Mesodermal cell (in vitro differentiated cells): ENCODE data around the gene AGAP1.
A peak's percentile ranks its signal among the peaks of the same experiment; 100 is the strongest.

Source experiments
- H3K27ac ChIP-seq: 2 replicates; pipeline ENCODE4 v1.7.0; 2013; ENCODE audit warnings: mild to moderate bottlenecking, low read depth, low read length, moderate library complexity; ENCODE audit not compliant: severe bottlenecking
- H3K36me3 ChIP-seq: 2 replicates; pipeline ENCODE4 v1.7.1; 2013; ENCODE audit warnings: mild to moderate bottlenecking, low read length, moderate library complexity; ENCODE audit not compliant: control insufficient read depth, insufficient read depth
- H3K4me1 ChIP-seq: one replicate; pipeline ENCODE4 v1.7.1; 2013; ENCODE audit warnings: mild to moderate bottlenecking, low read length; ENCODE audit not compliant: insufficient read depth, control insufficient read depth, poor library complexity, severe bottlenecking
- H3K4me3 ChIP-seq: 2 replicates; pipeline ENCODE4 v1.7.0; 2013; ENCODE audit warnings: low read length, control low read depth, mild to moderate bottlenecking; ENCODE audit not compliant: insufficient read depth, poor library complexity, severe bottlenecking; ENCODE audit errors: extremely low read depth
- H3K9me3 ChIP-seq: 2 replicates; pipeline ENCODE4 v1.7.1; 2013; ENCODE audit warnings: mild to moderate bottlenecking, low read length, moderate library complexity; ENCODE audit not compliant: control insufficient read depth
- WGBS, 2 experiments: methylation state at CpG; one replicate each; pipeline ENCODE4 v1.1.5; 2013; ENCODE audit warnings: missing lambda C conversion rate in 2 of 2; ENCODE audit not compliant: insufficient coverage in 2 of 2; 5-methylcytosine and 5-hydroxymethylcytosine counted together

The AGAP1 gene

DNA sequence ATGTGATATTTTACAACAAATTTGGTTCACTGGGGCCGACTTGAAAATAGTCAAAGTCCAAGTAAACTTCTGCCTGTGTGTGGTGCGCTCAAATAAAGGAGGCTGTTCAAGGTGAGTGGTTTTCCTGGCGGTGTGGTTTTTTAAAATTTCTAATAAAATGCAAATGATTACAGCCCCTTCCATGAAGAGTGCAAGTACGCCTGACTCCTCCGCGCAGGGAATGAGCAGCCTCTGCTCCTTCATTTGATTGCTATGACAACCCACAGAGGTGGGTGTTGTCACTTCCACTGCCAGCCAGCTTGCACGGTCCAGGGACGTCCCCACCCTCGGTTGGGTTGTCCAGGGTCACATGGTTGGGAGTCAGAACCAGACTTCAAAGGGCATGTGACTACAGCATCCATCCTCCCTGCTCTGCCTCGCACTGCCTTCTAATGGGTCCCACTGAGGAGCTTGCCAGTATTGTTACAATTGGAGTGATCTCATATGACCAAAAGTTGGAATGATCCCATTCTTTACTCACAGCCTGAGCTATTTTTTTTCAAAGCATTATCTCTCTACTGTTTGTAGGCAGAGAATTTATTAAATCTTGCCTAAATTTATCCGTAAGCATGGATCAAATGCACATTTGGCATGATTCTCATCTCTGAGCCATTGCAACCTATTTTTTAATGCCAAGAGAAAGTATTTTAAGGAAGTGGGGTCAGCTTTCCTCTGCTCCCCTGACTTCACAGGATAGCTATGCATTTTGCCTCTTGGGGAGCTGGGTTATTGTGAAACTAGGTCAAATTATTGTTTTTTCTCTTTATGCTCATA is 121.3 kb downstream of the AGAP1 start:
- H3K4me1 ChIP-seq = no peaks in the 10 kb centered on the region

DNA sequence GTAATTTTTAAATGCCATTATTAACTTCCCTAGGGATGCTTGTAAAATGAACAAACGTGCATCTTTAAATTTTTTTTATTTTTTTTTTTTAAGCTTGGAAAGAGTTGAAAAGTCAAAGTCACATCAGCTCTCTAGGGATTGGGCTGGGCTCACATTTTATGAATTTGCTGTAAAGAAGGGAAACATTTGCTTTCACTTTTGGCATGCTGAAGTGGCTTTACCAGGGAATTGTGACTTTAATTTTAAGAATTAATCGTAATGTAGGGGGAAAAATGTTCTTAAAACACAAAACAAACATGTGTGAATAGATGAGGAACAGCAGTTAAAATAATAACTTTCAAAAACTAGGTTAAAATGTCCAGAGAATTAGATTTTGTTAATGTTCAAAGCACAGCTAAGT is 123.0 kb downstream of the AGAP1 start:
- H3K27ac ChIP-seq = no peak overlapping the region
- no peaks in the 10 kb centered on the region for H3K36me3 ChIP-seq
- no peak overlapping the region for H3K4me3 ChIP-seq
- peaks cover 3% of the 10 kb centered on the region for H3K4me1 ChIP-seq
- no CpG with 5 or more reads among the region's 2 CpGs for WGBS, 2 experiments
- no peaks in the 10 kb centered on the region for H3K9me3 ChIP-seq

More for the DNA sequence above, 121.3 kb downstream of the AGAP1 start:
- H3K4me3 ChIP-seq = no peak overlapping the region
- no peaks in the 10 kb centered on the region for H3K36me3 ChIP-seq
- WGBS, 2 experiments = 92% methylated on average over 6 to 10 of the region's 11 CpGs
- no peak overlapping the region for H3K27ac ChIP-seq
- H3K9me3 ChIP-seq = no peaks in the 10 kb centered on the region

DNA sequence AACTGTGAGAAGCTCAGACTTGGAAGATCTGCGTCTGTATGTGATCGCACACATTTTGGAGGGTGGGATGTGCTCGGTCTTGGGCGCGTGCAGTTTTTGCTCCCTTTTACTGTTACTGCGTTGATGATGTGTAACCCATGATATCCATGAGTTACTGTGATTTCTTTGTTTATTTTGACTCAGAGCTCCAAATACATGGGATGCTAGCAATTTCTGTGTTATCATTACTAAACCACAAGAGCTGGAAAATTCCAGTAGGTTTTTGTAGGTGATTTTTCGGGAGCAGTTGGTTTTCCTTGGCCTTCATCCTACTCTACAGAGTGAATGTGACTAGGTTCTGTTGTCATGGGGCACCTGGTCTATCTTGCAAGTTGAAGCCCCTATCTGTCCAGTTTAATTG is 124.2 kb downstream of the AGAP1 start:
- no peak overlapping the region for H3K27ac ChIP-seq
- peaks cover 3% of the 10 kb centered on the region for H3K4me1 ChIP-seq
- H3K9me3 ChIP-seq = no peaks in the 10 kb centered on the region
- no peaks in the 10 kb centered on the region for H3K36me3 ChIP-seq
- WGBS, 2 experiments = 93 to 100% methylated on average over 5 to 6 of the region's 7 CpGs
- no peak overlapping the region for H3K4me3 ChIP-seq

DNA sequence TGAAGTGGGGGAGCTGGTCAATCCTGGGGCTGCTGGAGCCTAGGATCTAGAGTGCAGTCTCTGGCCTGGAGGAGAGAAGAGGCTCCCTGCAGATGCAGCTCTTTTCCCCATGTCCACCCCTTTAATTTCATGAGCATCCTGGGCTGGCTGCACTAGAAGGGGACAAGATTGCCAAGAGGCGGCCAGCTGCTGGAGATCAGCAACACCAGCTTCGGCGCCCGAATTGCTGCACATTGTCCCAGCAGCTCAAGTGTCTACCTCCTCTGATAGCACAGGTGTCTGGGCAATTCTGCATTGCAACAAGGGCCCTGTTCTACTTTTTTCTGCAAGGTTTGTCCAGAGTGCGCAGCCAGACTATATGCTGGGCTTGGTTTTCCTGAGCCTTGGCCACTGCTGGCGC is 125.7 kb downstream of the AGAP1 start:
- Histone ChIP-seq H3K27ac (no peak overlapping the region), H3K4me3 (no peak overlapping the region), H3K9me3 (no peaks in the 10 kb centered on the region), H3K4me1 (peaks cover 3% of the 10 kb centered on the region), H3K36me3 (no peaks in the 10 kb centered on the region)
- WGBS, 2 experiments = 94 to 97% methylated on average over 6 of the region's 6 CpGs

DNA sequence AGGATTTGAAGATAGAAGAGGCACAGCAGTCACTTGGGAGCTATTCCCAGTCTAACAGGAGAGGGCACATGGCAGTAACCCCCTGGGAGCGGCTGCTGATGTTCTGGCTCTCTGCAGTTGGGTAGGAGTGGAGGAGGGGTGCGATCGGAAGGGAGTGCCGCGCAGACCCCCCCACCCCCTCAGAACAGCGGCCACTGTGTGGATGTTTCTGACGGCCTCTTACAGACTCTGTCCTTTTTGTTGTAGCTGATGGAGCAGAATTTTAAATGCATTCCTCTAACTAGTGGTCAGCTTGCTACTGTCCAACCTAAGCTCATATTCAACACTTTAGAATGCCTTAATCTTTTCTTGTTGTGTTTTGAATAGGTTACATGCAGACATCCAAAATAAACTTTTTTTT is 127.9 kb downstream of the AGAP1 start:
- Histone ChIP-seq H3K9me3 (no peaks in the 10 kb centered on the region), H3K36me3 (no peaks in the 10 kb centered on the region), H3K27ac (no peak overlapping the region), H3K4me1 (peaks cover 3% of the 10 kb centered on the region), H3K4me3 (no peak overlapping the region)
- WGBS, 2 experiments = no CpG with 5 or more reads among the region's 7 CpGs

DNA sequence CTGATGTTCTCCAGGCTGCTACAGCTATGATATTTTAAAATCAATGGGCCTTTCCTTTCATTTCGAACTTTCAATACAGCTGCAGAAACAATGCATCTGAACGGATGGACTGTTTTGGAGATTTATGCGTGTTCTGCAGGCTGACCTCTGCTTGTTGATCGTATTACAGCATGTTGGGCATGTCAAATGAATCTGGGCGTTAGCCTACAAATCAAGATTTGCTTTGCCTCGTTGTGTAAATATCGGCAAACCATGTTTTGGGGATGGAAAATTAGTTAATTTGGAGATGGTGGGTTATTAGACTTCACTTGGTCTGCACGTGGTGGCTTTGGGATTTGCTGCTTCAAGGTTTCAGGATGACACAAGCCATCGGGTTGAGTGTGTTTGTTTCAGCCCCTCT is 129.3 kb downstream of the AGAP1 start:
- 81 to 90% methylated on average over 9 of the region's 9 CpGs for WGBS, 2 experiments
- Histone ChIP-seq H3K9me3 (no peaks in the 10 kb centered on the region), H3K36me3 (no peaks in the 10 kb centered on the region), H3K4me1 (peaks cover 3% of the 10 kb centered on the region), H3K27ac (no peak overlapping the region), H3K4me3 (no peak overlapping the region)

DNA sequence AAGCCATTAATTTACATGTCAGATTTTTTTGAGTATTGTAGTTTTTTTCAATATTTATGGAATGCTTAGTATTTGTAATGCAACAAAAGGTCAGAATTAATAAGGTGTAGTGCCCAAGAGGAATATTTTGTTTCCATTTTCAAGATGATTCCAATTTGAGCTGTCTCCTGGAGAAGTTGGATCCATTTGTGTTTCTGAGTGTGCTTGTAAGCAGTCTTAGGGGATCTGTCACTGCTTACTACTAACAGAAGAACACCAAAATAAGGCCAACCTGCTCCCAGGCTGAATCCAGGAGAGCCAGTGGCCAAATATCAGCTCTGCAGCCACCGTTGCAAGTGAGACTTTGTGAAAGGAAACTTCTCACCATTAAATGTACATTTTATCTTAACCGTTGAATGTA is 129.9 kb downstream of the AGAP1 start:
- H3K36me3 ChIP-seq = no peaks in the 10 kb centered on the region
- 100% methylated on average over 1 of the region's 2 CpGs for WGBS, 2 experiments
- no peak overlapping the region for H3K27ac ChIP-seq

DNA sequence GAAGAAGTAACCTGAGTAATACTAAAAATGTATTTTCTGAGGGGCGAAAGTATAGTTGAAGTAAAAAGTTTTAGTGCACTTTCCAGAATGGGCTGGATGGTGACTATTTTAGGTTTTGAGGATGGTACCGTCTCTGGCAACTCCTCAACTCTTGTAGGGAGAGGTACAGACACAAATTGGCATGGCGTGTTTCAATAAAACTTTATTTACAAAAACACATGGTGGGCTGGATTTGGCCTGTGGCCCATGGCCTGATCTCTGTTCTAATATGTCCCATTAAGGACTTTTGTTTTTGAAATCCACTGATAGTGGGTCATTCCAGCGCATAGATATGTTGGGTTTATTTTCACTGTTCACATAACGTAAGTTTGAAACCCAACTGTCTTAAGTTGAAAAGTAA is 132.8 kb downstream of the AGAP1 start:
- Histone ChIP-seq H3K27ac (no peak overlapping the region), H3K36me3 (no peaks in the 10 kb centered on the region), H3K4me3 (no peak overlapping the region), H3K9me3 (no peaks in the 10 kb centered on the region), H3K4me1 (peaks cover 1% of the 10 kb centered on the region)
- WGBS, 2 experiments = 94 to 100% methylated on average over 1 to 2 of the region's 5 CpGs

More for the DNA sequence above, 129.9 kb downstream of the AGAP1 start:
- Histone ChIP-seq H3K4me1 (peaks cover 3% of the 10 kb centered on the region), H3K4me3 (no peak overlapping the region), H3K9me3 (no peaks in the 10 kb centered on the region)

DNA sequence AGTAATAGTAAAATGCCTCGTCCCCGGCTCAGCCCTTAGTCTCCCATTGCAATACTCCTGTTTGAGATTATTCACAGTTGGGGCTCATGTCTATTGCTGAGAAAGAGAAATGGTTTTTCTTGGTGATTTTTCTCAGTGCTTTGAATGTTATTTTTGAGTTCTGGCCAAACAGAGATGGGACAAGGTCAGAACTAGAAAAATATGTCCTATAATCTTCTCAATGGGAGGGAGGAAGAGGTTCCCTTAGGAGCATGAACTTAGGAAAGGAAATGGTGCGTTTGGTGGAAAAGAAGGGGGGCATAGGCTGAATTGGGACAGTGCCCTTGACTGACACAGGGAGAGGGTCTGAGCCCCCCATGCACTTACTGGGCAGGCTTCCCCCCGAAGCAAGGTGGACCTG is 133.8 kb downstream of the AGAP1 start:
- Histone ChIP-seq H3K27ac (no peak overlapping the region), H3K4me1 (no peaks in the 10 kb centered on the region), H3K9me3 (no peaks in the 10 kb centered on the region), H3K4me3 (no peak overlapping the region), H3K36me3 (no peaks in the 10 kb centered on the region)
- WGBS, 2 experiments = 86 to 100% methylated on average over 1 to 2 of the region's 4 CpGs

DNA sequence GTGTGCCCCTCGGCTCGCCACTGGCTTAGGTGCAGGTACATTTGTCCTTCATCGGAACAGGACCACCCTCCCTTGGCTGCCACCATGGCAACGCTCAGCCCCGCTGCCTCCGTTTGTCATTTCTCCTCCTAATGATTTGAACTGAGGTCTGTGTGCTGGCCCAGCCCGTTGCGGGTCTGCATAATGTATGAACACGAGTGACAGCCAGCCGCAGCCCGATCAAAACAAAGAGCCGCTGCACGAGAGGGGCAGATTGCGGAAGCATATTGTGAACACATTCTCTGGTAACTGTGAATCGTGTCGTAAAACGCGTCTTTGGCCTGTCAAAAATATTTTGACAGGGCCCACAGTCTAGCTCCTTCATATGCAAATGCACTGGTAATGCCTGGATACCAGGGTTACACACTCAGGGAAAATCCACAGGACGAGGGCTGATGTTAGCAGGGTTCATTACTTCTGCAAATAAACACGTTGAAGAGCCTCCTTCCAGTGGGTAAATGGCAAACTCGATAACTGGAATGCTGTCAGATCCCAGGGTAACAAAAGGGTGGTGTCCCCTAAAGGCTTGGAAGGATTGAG is 137.0 kb downstream of the AGAP1 start:
- H3K4me3 ChIP-seq = no peak overlapping the region
- no peaks in the 10 kb centered on the region for H3K9me3 ChIP-seq
- 84 to 91% methylated on average over 19 to 21 of the region's 21 CpGs for WGBS, 2 experiments
- peak overlapping the region; percentile 59 for H3K27ac ChIP-seq
- peaks cover 13% of the 10 kb centered on the region for H3K4me1 ChIP-seq
- no peaks in the 10 kb centered on the region for H3K36me3 ChIP-seq
